Activated T-cell treated with anti-CD3 and anti-CD28 coated beads, Interleukin-2, amount 50 U/mL, for 4 hours (primary cell): Measurements from ENCODE around the gene NRXN3. TPM values are rescaled to one million over a fixed set of nuclear protein-coding genes. Genes with fewer than 3 reads are reported as not detected.

Source experiments
- ATAC-seq, 2 donors: fragments of 200-7000 bp; cut with Tn5 transposase; one replicate each; pipeline ENCODE4 v1.10.0; 2021
- DNase-seq: peaks from one replicate; pipeline ENCODE4 v3.0.0-alpha.2; 2020
- H3K27me3 Mint-ChIP-seq: one replicate; pipeline ENCODE4 v1.8.0; 2021; ENCODE audit warnings: low read depth, mixed read lengths
- H3K36me3 Mint-ChIP-seq: one replicate; pipeline ENCODE4 v1.8.0; 2022; ENCODE audit warnings: mixed read lengths; ENCODE audit not compliant: insufficient read depth
- H3K4me1 Mint-ChIP-seq: one replicate; pipeline ENCODE4 v1.8.0; 2021; ENCODE audit warnings: low read depth, mixed read lengths
- H3K4me3 Mint-ChIP-seq: one replicate; pipeline ENCODE4 v1.8.0; 2021; ENCODE audit warnings: mild to moderate bottlenecking, moderate library complexity, mixed read lengths
- H3K9me3 Mint-ChIP-seq: one replicate; pipeline ENCODE4 v1.8.0; 2021; ENCODE audit warnings: mixed read lengths
- total RNA-seq, 3 donors: library from RNA; stranded (reverse); gene quantifications; one replicate each; pipeline ENCODE4 v1.2.1, GENCODE V29; 2021

Gene NRXN3
- total RNA-seq, 3 donors from 2014 or later = not detected

DNA sequence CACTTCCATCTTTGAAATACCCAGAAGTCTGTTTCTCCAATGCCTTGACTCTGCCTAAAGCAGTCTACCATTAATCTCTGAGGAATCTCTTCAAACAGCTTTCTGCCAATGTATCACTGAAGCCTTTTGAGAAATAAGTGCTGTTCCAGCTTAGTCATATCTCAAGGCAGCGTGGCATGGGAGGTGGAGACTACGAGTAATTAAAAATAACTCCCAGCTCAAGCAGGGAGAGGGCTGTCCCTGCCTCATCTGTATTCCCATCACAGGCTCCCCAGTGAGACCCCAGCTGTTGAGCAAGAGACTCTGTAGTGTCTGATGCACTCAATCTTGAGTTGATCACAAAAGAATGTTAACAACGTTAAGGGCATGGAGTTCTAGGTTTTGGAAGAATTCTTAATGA, 1340.5 kb downstream of the NRXN3 start:
- no peak for DNase-seq
- H3K4me3 Mint-ChIP-seq = no peak overlapping the region
- H3K4me1 Mint-ChIP-seq = no peaks in the 10 kb centered on the region
- no peaks in the 10 kb centered on the region for H3K9me3 Mint-ChIP-seq
- no peaks in the 10 kb centered on the region for H3K27me3 Mint-ChIP-seq
- H3K36me3 Mint-ChIP-seq = no peaks in the 10 kb centered on the region
- ATAC-seq = no peak

DNA sequence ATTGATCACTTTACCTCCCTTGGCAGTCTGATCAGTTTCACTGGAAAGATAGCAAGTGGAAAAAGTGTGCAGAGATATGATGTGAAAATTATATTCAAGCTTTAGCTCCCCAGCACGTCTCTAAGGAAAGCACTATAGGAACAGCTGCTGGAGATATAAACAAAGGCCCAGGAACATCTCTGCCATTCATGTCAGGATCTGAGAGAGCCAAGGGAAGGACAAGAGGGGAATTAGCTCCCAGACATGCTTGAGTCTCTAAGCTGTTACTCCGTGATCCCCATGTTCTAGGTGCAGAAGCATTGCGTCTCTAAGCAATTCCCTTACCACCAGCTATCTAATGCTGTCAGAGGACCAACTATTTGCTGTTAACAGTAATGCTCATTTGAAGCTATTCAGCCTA, 1341.0 kb downstream of the NRXN3 start:
- DNase-seq (no peak), ATAC-seq (no peak)
- Mint-ChIP-seq H3K27me3 (no peaks in the 10 kb centered on the region), H3K4me1 (no peaks in the 10 kb centered on the region), H3K36me3 (no peaks in the 10 kb centered on the region), H3K4me3 (no peak overlapping the region), H3K9me3 (no peaks in the 10 kb centered on the region)

DNA sequence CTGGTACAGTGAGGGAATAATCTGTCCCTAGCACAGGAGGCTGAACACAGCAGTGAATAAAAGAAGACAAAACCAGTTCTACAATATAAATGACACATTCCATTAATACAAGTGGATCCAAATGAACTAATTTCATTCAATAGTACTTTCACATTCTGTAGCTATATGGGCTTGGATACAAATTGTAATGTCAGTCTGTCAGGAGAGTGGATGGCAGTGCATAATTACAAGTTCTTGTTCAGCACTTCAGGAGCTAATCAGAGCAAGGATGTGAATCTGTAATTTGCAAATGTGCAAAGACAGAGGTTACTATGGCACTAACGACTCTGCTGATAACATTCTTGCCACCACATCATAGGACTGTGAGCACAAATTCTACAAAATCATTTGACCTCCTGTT, 1343.3 kb downstream of the NRXN3 start:
- no peaks in the 10 kb centered on the region for H3K36me3 Mint-ChIP-seq
- ATAC-seq (no peak), DNase-seq (no peak)
- H3K27me3 Mint-ChIP-seq = no peaks in the 10 kb centered on the region
- no peak overlapping the region for H3K4me3 Mint-ChIP-seq
- no peaks in the 10 kb centered on the region for H3K4me1 Mint-ChIP-seq
- no peaks in the 10 kb centered on the region for H3K9me3 Mint-ChIP-seq

DNA sequence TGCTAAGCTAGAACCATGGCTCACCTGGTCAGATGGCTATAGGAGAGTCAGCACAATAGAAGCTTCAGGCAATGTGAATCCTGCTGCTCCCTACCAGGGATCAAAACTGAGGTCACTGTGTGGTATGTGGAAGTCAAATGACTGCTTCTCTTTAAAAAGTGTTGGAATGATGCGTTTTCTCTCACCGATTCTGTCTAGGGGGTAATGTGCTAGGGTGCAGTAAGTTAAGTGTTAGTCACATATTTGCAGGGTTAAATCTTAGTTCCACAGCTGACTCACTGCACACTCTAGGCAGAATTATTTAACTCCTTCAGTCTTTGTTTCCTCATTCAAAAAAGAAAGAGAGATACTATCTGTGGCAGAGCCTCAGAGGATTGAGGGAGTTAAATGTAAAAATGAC, 1344.5 kb downstream of the NRXN3 start:
- no peak for ATAC-seq

DNA sequence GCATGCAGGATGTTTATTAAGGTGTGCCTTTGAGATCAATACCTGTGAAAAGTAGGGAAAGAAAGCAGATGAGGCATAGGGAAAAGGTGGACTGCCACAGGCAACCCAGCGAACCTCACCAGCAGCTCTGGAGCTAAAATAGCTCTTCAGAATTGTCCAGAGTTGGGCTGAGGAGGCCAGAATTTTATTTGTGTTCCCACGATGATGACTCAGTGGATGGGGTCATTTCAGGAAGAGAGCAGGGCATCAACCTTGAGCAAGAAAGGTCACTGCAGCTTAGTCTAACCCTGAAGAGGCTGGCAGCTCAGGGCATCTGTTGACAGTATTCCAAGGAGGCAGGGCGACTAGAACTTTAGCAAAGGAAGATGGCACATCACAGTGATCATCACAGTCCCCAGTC, 1345.0 kb downstream of the NRXN3 start:
- Mint-ChIP-seq H3K4me3 (no peak overlapping the region), H3K4me1 (no peaks in the 10 kb centered on the region), H3K36me3 (no peaks in the 10 kb centered on the region), H3K9me3 (no peaks in the 10 kb centered on the region), H3K27me3 (no peaks in the 10 kb centered on the region)
- ATAC-seq = no peak
- no peak for DNase-seq

More for the DNA sequence above, 1344.5 kb downstream of the NRXN3 start:
- H3K4me3 Mint-ChIP-seq = no peak overlapping the region
- DNase-seq = no peak
- no peaks in the 10 kb centered on the region for H3K36me3 Mint-ChIP-seq
- no peaks in the 10 kb centered on the region for H3K27me3 Mint-ChIP-seq
- H3K4me1 Mint-ChIP-seq = no peaks in the 10 kb centered on the region
- H3K9me3 Mint-ChIP-seq = no peaks in the 10 kb centered on the region

DNA sequence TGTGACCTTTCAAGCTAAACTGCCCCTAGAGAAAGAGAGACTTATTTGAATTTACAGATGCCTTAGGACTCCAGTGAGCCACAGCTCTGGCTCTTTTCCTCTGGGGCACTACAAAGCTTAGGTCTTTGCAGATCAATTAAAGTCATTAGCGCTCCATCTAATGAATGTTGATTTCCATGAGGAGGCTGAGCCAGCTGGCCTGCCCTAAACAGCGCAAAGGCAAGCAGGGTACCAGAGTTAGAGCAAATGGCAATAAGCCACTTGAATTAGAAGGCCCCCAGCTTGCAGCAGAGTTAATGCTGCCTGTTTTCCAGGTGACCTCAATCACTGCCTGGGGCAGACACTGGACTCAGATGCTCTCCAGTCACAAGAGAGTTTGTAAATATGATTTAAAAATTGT, 1345.8 kb downstream of the NRXN3 start:
- no peak for ATAC-seq
- H3K9me3 Mint-ChIP-seq = peaks cover 3% of the 10 kb centered on the region
- H3K4me1 Mint-ChIP-seq = no peaks in the 10 kb centered on the region
- no peak overlapping the region for H3K4me3 Mint-ChIP-seq
- H3K36me3 Mint-ChIP-seq = no peaks in the 10 kb centered on the region
- no peak for DNase-seq
- H3K27me3 Mint-ChIP-seq = no peaks in the 10 kb centered on the region

DNA sequence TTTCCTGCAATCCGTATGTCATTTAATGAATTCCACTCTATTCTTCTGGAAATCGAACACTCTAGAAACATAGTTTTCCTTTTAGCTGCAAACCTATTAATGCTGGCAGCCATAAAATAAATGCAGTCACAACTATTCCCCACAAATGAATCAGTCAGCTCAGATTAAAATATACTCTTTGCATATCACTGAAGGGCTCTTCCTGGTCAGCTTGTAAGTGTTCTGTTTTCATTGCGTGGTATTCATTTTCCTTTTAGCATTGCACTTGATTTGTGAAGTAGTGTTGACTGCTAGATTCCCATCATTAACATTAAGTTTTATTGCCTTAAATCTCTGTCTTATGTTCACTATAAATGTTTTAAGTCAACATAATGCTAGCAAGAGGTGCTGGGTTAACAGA, 1355.2 kb downstream of the NRXN3 start:
- no peak overlapping the region for H3K4me3 Mint-ChIP-seq
- peaks cover 7% of the 10 kb centered on the region for H3K9me3 Mint-ChIP-seq
- DNase-seq (no peak), ATAC-seq (no peak)
- H3K36me3 Mint-ChIP-seq = no peaks in the 10 kb centered on the region
- no peaks in the 10 kb centered on the region for H3K4me1 Mint-ChIP-seq
- no peaks in the 10 kb centered on the region for H3K27me3 Mint-ChIP-seq

DNA sequence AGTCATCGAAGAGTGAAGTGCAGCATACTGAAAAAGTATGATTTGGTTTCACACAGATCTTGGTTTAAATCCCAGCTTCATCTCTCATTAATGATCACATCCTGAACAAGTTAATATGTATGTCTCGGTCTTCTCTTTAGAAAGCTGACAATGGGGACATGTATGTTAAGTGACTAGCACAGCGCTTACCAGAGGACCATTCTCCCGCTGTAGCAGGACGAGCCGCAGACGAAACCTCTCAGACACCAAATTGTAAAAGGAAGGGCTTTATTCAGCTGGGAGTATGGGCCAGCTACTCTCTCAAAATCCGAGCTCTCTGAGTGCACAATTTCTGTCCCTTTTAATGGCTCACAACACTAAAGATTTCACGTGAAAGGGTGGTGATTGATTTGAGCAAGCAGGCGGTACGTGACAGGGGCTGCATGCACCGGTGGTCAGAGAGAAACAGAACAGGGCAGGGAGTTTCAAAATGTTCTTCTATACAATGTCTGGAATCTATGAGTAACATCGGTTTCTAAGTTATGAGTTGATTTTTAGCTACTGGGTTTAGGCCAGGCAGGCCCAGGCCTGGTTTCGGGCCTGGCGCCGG, 1358.7 kb downstream of the NRXN3 start:
- ATAC-seq (no peak), DNase-seq (no peak)
- H3K9me3 Mint-ChIP-seq = no peaks in the 10 kb centered on the region
- no peaks in the 10 kb centered on the region for H3K27me3 Mint-ChIP-seq
- no peaks in the 10 kb centered on the region for H3K4me1 Mint-ChIP-seq
- H3K4me3 Mint-ChIP-seq = no peak overlapping the region
- H3K36me3 Mint-ChIP-seq = no peaks in the 10 kb centered on the region

DNA sequence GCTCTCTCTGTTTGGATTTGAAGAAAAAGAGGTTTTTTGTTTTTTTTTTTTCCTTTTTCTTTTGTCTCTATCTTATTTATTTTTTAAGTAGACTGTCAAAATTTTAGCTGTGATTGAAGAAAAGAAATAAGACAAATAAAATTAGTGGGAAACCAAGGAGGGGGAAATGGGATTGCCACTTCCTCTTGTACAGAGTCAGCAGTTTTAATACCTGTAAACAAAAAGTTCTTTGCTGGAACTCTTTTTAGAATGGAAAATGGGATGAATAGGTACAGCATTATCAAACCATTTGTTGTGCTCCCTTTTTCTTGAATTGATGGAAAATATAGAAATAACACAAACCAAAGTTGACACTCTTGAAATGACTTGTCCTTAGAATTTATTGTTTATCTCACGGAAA, 1360.4 kb downstream of the NRXN3 start:
- no peak for ATAC-seq
- no peak overlapping the region for H3K4me3 Mint-ChIP-seq
- H3K9me3 Mint-ChIP-seq = no peaks in the 10 kb centered on the region
- DNase-seq = no peak
- H3K27me3 Mint-ChIP-seq = no peaks in the 10 kb centered on the region
- no peaks in the 10 kb centered on the region for H3K4me1 Mint-ChIP-seq
- no peaks in the 10 kb centered on the region for H3K36me3 Mint-ChIP-seq

DNA sequence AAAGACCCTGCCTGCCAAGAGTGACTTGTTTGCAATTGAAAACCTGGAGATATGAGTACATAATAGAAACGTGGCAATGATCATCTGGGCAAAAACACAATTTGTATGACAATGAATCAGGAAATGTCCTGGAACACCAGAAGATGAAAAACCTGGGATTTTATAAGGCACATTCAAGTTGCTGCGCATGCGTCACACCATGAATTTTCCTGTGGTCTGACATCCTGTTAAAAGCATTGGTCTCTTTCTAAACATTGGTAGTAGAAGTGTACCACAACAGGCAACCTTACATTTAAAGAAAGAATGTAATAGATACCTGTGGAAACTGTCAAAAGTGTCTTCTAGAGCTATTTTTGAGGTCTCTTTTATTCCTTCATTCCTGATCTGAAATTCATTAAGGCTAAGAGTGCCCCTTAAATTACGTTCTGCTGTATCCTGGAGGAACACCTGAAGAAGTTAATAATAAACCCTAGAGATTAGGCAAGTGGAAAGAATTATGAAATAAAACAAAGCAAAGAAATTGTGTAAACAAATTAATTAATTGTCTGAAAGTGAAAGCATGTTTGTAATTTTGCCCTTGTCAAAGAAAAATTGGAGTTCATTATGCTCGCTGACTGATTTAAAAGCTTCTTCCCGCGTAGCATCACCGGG, 1364.7 kb downstream of the NRXN3 start:
- Mint-ChIP-seq H3K9me3 (peaks cover 5% of the 10 kb centered on the region), H3K36me3 (no peaks in the 10 kb centered on the region), H3K27me3 (no peaks in the 10 kb centered on the region), H3K4me3 (no peak overlapping the region), H3K4me1 (no peaks in the 10 kb centered on the region)
- ATAC-seq (no peak), DNase-seq (no peak)

DNA sequence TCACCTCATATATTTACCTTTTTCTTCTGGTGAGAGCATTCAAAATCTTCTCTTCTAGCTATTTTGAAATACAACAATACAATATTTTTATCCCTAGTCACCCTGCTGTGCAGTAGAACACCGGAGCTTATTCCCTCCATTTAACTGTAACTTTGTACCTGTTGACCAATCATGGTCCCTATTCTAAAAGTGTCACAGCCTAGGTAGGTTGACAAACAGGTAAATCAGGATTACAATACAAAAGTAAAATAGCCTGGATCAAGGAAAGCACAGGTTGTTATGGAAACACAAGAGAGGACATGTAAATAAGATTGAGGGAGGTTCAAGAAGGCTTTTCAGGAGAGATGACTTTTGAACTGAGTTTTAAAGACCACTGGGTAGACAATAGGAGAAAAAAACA, 1370.2 kb downstream of the NRXN3 start:
- ATAC-seq (no peak), DNase-seq (no peak)
- H3K27me3 Mint-ChIP-seq = no peaks in the 10 kb centered on the region
- H3K36me3 Mint-ChIP-seq = no peaks in the 10 kb centered on the region
- H3K9me3 Mint-ChIP-seq = peaks cover 9% of the 10 kb centered on the region
- H3K4me1 Mint-ChIP-seq = no peaks in the 10 kb centered on the region
- H3K4me3 Mint-ChIP-seq = no peak overlapping the region

DNA sequence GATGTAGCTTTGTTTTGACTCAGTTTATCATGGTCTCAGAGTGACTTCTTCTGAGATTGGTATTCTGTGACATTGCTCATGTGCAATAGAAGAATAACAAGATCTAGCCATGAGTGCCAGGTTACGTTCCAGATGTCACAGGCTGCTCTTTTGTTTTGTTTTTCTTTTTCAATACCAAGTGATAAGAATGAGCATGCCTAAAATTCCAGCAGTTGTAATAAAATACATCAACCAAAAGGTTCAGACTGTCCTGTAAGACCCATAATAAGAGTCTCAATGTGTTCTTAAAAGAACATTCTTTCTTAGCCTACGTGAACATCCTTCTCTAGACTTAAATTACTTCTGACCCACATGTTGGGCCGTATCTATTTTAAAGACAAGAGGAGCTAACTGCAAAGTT, 1371.9 kb downstream of the NRXN3 start:
- Mint-ChIP-seq H3K27me3 (no peaks in the 10 kb centered on the region), H3K36me3 (no peaks in the 10 kb centered on the region), H3K4me1 (no peaks in the 10 kb centered on the region), H3K9me3 (peaks cover 3% of the 10 kb centered on the region), H3K4me3 (no peak overlapping the region)
- ATAC-seq = no peak
- no peak for DNase-seq

DNA sequence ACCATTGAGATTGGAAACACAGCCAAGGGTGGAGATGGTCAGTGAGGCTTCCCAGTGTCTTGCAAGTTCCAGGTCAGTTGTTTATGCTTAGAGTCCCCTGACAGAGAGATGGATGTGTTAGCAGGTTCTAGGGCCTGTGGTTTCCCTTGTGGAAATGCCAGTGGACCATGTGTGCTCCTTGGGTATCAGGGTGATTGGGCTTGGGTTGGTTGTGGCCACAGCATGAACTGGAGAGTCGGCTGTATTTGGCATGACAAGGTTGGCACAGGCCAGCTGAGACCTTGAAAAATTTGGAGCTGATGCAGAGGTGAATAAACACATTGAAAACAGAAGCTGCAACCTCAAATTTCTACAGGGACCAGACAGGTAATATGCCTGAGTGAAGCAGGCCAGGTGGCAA, 1373.2 kb downstream of the NRXN3 start:
- Mint-ChIP-seq H3K27me3 (no peaks in the 10 kb centered on the region), H3K4me3 (no peak overlapping the region), H3K4me1 (no peaks in the 10 kb centered on the region), H3K36me3 (no peaks in the 10 kb centered on the region), H3K9me3 (peaks cover 3% of the 10 kb centered on the region)
- DNase-seq (no peak), ATAC-seq (no peak)

DNA sequence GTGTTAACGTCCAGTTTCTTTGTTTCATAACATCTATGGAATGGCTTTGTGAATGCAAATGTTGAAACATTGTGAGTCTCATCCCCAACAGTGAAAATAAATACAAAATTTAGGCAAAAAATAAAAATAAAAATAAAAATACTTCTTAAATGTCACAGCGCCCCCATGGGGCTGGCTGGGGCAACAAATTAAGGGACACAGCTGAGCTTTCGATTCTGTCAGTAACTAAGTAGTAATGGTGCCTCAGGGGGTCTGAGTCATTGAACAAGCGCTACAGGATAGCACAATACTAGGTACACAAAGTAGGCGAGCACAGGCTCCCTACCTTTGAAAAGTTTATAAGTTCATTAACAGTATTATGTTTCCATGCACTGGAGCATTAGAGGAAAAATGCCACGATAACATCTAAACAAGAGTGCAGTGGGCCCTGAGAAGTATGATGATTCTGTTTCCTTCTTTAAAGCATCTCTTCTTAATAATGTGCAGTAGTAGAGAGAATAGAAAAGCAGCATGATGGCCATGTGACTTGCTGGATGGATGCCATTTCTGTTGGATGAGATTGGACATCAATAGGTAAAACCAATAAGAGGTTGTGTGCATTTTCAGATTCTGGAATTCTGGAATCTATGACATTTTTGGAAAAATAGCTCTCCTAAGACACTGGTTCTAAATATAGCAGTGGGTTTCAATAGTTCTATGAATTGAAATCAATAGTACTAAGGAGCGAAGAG, 1374.0 kb downstream of the NRXN3 start:
- H3K4me1 Mint-ChIP-seq = no peaks in the 10 kb centered on the region
- DNase-seq = no peak
- no peaks in the 10 kb centered on the region for H3K27me3 Mint-ChIP-seq
- peaks cover 3% of the 10 kb centered on the region for H3K9me3 Mint-ChIP-seq
- no peak overlapping the region for H3K4me3 Mint-ChIP-seq
- ATAC-seq = no peak
- H3K36me3 Mint-ChIP-seq = no peaks in the 10 kb centered on the region

DNA sequence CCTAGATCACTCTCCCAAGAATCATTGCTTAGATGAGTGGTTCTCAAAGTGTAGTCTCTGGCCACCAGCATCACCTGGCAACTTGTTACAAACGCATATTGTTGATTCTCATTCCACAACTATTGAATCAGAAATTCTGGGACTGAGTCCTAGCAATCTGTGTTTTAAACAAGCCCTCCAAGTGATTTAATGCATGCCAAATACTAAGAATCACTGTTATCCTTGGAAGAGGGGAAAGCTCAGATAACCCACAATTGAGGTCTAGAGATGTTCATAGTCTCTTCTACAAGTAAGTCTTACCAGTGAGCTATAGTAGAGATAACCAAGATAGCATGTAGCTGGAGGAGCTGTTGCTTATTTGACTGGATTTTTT, 1374.5 kb downstream of the NRXN3 start:
- Mint-ChIP-seq H3K4me1 (no peaks in the 10 kb centered on the region), H3K36me3 (no peaks in the 10 kb centered on the region), H3K4me3 (no peak overlapping the region), H3K9me3 (peaks cover 3% of the 10 kb centered on the region), H3K27me3 (no peaks in the 10 kb centered on the region)
- DNase-seq (no peak), ATAC-seq (no peak)
